ENCODE results near the gene ZCCHC8. TPM values are rescaled to one million over a fixed set of nuclear protein-coding genes. Genes with fewer than 3 reads are reported as not detected.

Gene ZCCHC8
- total RNA-seq, 4 donors from 2014 or later, result 15.6 to 27.7 (median 20.0) TPM

DNA sequence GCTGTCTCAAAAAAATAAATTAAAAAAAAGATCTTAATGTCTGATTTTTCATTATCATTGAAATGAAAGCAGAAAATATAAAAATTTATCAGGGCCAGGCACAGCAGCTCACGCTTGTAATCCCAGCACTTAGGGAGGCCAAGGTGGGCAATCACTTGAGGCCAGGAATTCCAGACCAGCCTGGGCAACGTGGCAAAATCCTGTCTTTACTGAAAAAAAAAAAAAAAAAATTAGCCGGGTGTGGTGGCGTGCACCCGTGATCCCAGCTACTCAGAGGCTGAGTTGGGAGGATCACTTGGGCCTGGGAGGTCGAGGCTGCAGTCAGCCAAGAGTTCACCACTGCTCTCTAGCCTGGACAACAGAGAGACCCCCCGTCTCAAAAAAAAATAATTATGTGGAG lies 40.7 kb downstream of the ZCCHC8 start:
- no peak for TF ChIP-seq POLR2A (IDR thresholded peaks at IDR 0.05)
- TF ChIP-seq, protein P1, sequence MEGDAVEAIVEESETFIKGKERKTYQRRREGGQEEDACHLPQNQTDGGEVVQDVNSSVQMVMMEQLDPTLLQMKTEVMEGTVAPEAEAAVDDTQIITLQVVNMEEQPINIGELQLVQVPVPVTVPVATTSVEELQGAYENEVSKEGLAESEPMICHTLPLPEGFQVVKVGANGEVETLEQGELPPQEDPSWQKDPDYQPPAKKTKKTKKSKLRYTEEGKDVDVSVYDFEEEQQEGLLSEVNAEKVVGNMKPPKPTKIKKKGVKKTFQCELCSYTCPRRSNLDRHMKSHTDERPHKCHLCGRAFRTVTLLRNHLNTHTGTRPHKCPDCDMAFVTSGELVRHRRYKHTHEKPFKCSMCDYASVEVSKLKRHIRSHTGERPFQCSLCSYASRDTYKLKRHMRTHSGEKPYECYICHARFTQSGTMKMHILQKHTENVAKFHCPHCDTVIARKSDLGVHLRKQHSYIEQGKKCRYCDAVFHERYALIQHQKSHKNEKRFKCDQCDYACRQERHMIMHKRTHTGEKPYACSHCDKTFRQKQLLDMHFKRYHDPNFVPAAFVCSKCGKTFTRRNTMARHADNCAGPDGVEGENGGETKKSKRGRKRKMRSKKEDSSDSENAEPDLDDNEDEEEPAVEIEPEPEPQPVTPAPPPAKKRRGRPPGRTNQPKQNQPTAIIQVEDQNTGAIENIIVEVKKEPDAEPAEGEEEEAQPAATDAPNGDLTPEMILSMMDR (IDR thresholded peaks at IDR 0.05), result no peak
- intact Hi-C loops (cut with DNase I), result no loop called here
- WGBS, 2 donors, result 90 to 91% methylated on average over 7 of the region's 7 CpGs
- no peaks in the 10 kb centered on the region for H3K27me3 ChIP-seq
- H3K4me3 ChIP-seq, result no peak overlapping the region
- DNase-seq, result no peak
- H3K27ac ChIP-seq, result no peak overlapping the region
- H3K4me1 ChIP-seq, result peaks cover 0 to 24% (median 6%) of the 10 kb centered on the region in 3 donors
- no peaks in the 10 kb centered on the region for H3K36me3 ChIP-seq
- no peaks in the 10 kb centered on the region for H3K9me3 ChIP-seq

DNA sequence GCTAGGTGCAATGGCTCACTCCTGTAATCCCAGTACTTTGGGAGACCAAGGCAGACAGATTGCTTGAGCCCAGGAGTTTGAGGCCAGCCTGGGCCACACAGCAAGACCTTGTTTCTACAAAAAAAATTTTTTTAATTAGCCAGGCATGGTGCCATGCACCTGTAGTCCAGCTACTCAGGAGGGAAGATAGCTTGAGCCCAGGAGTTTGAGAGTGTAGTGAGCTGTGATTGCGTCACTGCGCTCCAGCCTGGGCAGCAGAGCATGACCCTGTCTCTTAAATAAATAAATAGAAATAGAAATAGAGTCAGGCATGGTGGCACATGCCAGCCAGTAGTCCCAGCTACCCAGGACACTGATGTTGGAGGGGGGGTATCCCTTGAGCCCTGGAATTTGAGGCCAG lies 41.5 kb downstream of the ZCCHC8 start:
- H3K27ac ChIP-seq, result no peak overlapping the region
- peaks cover under 1 to 21% (median 9%) of the 10 kb centered on the region in 3 donors for H3K4me1 ChIP-seq
- TF ChIP-seq, protein P1 (IDR thresholded peaks at IDR 0.05), result no peak
- TF ChIP-seq POLR2A (IDR thresholded peaks at IDR 0.05), result no peak
- H3K27me3 ChIP-seq, result no peaks in the 10 kb centered on the region
- WGBS, 2 donors, result 84 to 85% methylated on average over 2 of the region's 2 CpGs
- intact Hi-C loops (cut with DNase I), result no loop called here
- no peaks in the 10 kb centered on the region for H3K36me3 ChIP-seq
- no peak for DNase-seq
- H3K4me3 ChIP-seq, result no peak overlapping the region
- no peaks in the 10 kb centered on the region for H3K9me3 ChIP-seq

DNA sequence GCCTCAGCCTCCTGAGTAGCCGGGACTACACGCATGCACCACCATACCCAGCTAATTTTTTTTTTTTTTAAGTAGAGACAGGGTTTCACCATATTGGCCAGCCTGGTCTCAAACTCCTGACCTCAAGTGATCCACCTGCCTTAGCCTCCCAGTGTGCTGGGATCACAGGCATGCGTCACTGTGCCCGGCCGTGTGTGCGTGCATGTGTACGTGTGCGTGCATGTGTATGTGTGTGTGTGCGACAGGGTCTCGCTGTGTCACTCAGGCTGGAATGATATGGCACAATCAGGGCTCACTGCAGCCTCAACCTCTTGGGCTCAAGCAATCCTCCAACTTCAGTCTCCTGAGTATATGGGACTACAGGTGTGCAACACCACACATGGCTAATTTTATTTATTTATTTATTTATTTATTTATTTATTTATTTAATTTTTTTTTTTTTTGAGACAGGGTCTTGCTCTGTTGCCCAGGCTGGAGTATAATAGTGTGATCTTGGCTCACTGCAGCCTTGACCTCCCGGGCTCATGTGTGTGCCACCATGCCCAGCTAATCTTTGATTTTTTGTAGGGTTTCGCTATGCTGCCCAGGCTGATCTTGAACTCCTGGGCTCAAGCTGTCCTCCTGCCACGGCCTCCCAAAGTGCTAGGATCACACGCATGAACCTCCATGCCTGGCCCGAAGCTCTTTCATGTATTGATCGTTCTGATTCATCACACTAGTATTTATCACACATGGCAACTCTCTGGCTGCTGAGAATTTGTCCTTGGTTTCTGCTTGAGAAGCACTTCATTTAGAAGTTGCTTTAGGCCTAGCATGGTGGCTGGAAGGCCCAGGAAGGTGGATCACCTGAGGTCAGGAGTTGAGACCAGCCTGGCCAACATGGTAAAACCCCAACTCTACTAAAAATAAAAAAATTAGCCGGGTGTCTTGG lies 42.4 kb downstream of the ZCCHC8 start:
- H3K27ac ChIP-seq, result no peak overlapping the region
- no peaks in the 10 kb centered on the region for H3K36me3 ChIP-seq
- peaks cover 8 to 23% (median 10%) of the 10 kb centered on the region in 3 donors for H3K4me1 ChIP-seq
- H3K9me3 ChIP-seq, result no peaks in the 10 kb centered on the region
- 94 to 95% methylated on average over 16 to 17 of the region's 17 CpGs for WGBS, 2 donors
- TF ChIP-seq, protein P1 (IDR thresholded peaks at IDR 0.05), result no peak
- no peak for TF ChIP-seq POLR2A (IDR thresholded peaks at IDR 0.05)
- DNase-seq, result no peak
- no peak overlapping the region for H3K4me3 ChIP-seq
- intact Hi-C loops (cut with DNase I), result no loop called here
- no peaks in the 10 kb centered on the region for H3K27me3 ChIP-seq

DNA sequence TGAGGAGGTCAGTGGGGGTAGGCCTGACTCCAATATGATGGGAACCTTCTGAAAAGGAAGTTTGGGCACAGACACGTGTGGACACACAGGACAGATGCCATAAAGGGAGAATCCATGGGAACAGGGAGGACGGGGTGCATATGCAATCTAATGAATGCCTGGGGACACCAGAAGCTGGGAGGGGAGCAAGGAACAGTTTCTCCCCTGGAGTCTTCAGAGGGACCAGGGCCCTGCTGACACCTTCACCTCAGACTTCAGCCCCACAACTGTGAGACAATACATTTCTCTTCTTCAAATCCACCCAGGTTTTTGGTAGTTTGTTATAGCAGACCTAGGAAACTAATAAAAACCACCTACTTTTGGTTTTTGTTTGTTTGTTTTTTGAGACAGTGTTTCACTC lies 43.1 kb downstream of the ZCCHC8 start:
- Histone ChIP-seq H3K27me3 (no peaks in the 10 kb centered on the region), H3K36me3 (no peaks in the 10 kb centered on the region), H3K27ac (no peak overlapping the region), H3K9me3 (no peaks in the 10 kb centered on the region), H3K4me1 (peaks cover 8 to 30% (median 14%) of the 10 kb centered on the region in 3 donors), H3K4me3 (no peak overlapping the region)
- no peak for TF ChIP-seq POLR2A (IDR thresholded peaks at IDR 0.05)
- TF ChIP-seq, protein P1 (IDR thresholded peaks at IDR 0.05), result no peak
- no peak for DNase-seq
- 52 to 71% methylated on average over 2 of the region's 2 CpGs for WGBS, 2 donors
- intact Hi-C loops (cut with DNase I), result no loop called here

DNA sequence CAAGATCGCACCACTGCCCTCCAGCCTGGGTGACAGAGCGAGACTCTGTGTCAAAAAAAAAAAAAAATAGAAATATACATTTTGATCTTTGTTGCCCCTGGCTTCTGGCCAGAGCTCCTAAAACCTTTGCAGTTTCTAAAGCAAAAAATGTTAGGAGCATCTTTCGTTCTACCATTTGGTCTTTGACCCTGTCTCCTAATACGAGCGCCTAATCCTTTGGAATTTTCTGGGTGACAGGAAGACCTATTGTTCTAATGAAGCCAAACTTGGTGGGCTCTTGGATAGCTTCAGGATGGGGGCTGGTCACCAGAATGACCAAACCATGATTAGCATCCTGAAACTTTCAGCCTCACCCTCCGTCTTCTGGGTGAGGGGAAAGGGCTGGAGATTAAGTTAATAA lies 46.0 kb downstream of the ZCCHC8 start:
- no peak for TF ChIP-seq POLR2A (IDR thresholded peaks at IDR 0.05)
- TF ChIP-seq, protein P1 (IDR thresholded peaks at IDR 0.05), result no peak
- peaks cover 8 to 38% (median 16%) of the 10 kb centered on the region in 3 donors for H3K4me1 ChIP-seq
- H3K36me3 ChIP-seq, result no peaks in the 10 kb centered on the region
- no peaks in the 10 kb centered on the region for H3K9me3 ChIP-seq
- no peak overlapping the region for H3K4me3 ChIP-seq
- no peak for DNase-seq
- 45 to 67% methylated on average over 6 of the region's 6 CpGs for WGBS, 2 donors
- no peak overlapping the region for H3K27ac ChIP-seq
- intact Hi-C loops (cut with DNase I), result no loop called here
- H3K27me3 ChIP-seq, result no peaks in the 10 kb centered on the region

All from esophagus squamous epithelium (tissue), 5 donors.